Activated CD4-positive, alpha-beta memory T cell treated with anti-CD3 and anti-CD28 coated beads for 36 hours (primary cell): ENCODE data around the gene CENPB. TPM values are rescaled to one million over a fixed set of nuclear protein-coding genes. Genes with fewer than 3 reads are reported as not detected.

Experiments
- CTCF ChIA-PET: fragments of 350-600 bp; sonication (Branson Sonifier 250); formaldehyde crosslinking; loops from one replicate; lab custom pipeline; 2021; ENCODE audit warnings: antibody characterized with exemption, inconsistent platforms; lab: Charles Lee
- POLR2A ChIA-PET: fragments of 350-600 bp; sonication (Branson Sonifier 250); formaldehyde crosslinking; loops from one replicate; lab custom pipeline; 2021; ENCODE audit warnings: antibody characterized with exemption; lab: Charles Lee
- DNase-seq: peaks from one replicate; pipeline ENCODE4 v3.0.0-alpha.2; 2020
- H3K27ac Mint-ChIP-seq: one replicate; pipeline ENCODE4 v1.8.0; 2021; ENCODE audit warnings: mixed read lengths
- H3K27me3 Mint-ChIP-seq: one replicate; pipeline ENCODE4 v1.8.0; 2021; ENCODE audit warnings: mixed read lengths
- H3K36me3 Mint-ChIP-seq: one replicate; pipeline ENCODE4 v1.8.0; 2021; ENCODE audit warnings: mixed read lengths
- H3K4me1 Mint-ChIP-seq: one replicate; pipeline ENCODE4 v1.8.0; 2021; ENCODE audit warnings: low read depth, mixed read lengths
- H3K4me3 Mint-ChIP-seq: one replicate; pipeline ENCODE4 v1.8.0; 2021; ENCODE audit warnings: mild to moderate bottlenecking, mixed read lengths
- H3K9me3 Mint-ChIP-seq: one replicate; pipeline ENCODE4 v1.8.0; 2021; ENCODE audit warnings: mixed read lengths
- intact Hi-C: fragments of 100-400 bp; cut with micrococcal nuclease; formaldehyde crosslinking; loops from one replicate; pipeline ENCODE4 v1.15.1; 2023
- total RNA-seq, 2 experiments: library from RNA; stranded (reverse); gene quantifications; one replicate each; pipeline ENCODE4 v1.2.3, GENCODE V29; 2021

CENPB gene
- total RNA-seq, 2 experiments from 2014 or later: 50.1 to 51.9 TPM

GRCh38 chr20:3778976-3779375 is 7.6 kb downstream of the CENPB start:
- H3K9me3 Mint-ChIP-seq: no peaks in the 10 kb centered on the region
- H3K4me1 Mint-ChIP-seq: peaks cover 39% of the 10 kb centered on the region
- H3K4me3 Mint-ChIP-seq: no peak overlapping the region
- peaks cover 12% of the 10 kb centered on the region for H3K27me3 Mint-ChIP-seq
- CTCF ChIA-PET: interaction anchor here (1.0 to 3.5 kb wide), 6 partner anchors 8 to 41 kb away, joined by 3 to 30 read pairs (median 7); partner anchors contain the start of genes ADISSP, AP5S1 and CENPB
- POLR2A ChIA-PET: interaction anchor here (0.7 to 3.1 kb wide), 2 partner anchors 11 to 89 kb away, joined by 3 to 25 read pairs; partner anchors contain the start of gene ADISSP
- H3K27ac Mint-ChIP-seq: no peak overlapping the region
- no peaks in the 10 kb centered on the region for H3K36me3 Mint-ChIP-seq
- intact Hi-C loops: no loop called here
- DNase-seq: no peak

DNA sequence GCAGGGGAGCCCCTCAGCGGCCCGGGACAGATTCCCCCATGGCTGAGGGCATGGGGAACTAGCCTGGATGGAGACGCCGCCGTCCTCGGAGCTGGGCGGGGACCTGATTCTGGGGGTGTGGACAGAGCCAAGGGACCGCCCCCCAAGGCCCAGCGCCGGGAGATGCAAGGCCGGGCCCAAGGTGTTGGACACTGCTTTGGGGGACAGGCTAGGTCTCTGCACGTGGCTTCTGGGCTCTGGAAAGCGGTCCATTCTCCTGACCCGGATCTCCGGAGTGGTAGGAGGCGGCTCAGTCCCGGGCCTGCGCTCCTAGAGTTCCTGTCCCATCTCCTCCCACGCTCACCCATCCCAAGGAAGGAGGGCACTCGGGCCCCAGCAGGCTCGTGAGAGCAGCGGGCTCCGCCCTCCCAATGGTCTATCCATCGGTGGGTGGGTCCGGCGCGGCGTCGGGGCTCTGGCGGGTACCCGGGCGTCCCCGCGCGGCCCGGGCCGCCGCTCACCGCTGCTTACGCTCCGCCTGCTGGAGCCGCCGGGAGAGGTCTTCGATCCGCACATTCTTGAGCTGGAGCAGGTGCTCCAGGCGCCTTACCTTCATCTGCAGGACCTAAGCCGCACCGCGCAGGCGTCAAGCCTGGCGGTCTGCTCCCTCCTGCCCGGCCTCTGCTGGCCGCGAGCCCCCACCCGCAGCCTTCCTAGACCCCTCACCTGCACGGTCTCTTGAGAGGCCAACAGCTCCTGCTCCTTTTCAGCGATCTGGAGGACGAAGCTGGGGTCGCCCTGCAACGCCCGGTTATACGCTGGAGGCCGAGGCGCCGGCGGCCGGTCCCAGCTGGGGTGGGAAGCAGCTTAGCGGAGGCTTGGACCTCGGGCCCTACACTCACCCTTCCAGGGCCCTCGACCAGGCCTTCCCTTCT is 8.6 kb downstream of the CENPB start:
- POLR2A ChIA-PET: interaction anchor here (0.7 to 3.1 kb wide), 2 partner anchors 10 to 90 kb away, joined by 3 to 25 read pairs; partner anchors contain the start of gene ADISSP
- intact Hi-C loops: no loop called here
- CTCF ChIA-PET: interaction anchor here (1.3 to 3.5 kb wide), 6 partner anchors 9 to 67 kb away, joined by 3 to 30 read pairs (median 7); partner anchors contain the start of genes ADISSP, AP5S1 and CENPB

DNA sequence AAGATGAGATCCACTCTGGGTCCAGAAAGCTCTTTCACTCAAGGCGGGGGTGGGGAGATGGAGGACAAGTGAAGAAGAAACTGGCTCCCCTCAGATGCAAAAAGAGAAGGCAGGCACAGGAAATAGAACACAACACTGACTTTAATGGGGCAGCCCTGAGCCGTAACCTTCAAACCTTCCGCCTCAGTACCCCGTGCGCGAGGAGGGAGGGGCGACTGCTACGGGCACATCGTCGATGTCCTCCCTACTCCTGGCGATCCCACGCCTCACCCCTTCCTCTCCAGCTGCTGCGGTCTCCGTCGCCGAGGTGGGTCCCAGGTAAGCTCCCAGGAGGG is 9.2 kb downstream of the CENPB start:
- intact Hi-C loops: no loop called here
- Mint-ChIP-seq H3K4me3 (peak overlapping the region; percentile 76), H3K4me1 (peaks cover 31% of the 10 kb centered on the region), H3K27me3 (peaks cover 12% of the 10 kb centered on the region), H3K9me3 (no peaks in the 10 kb centered on the region), H3K36me3 (no peaks in the 10 kb centered on the region), H3K27ac (no peak overlapping the region)
- DNase-seq: no peak
- POLR2A ChIA-PET: interaction anchor here (3.1 kb wide), 1 partner anchor 10 kb away, joined by 25 read pairs; the partner anchor contains the start of gene ADISSP
- CTCF ChIA-PET: interaction anchor here (1.7 to 3.5 kb wide), 4 partner anchors 9 to 308 kb away, joined by 4 to 30 read pairs (median 8); partner anchors contain the start of genes ADISSP and CENPB

More for the DNA sequence above, 8.6 kb downstream of the CENPB start:
- H3K27ac Mint-ChIP-seq: no peak overlapping the region
- DNase-seq: peak; percentile 63
- H3K4me3 Mint-ChIP-seq: peak overlapping the region; percentile 76
- no peaks in the 10 kb centered on the region for H3K9me3 Mint-ChIP-seq
- peaks cover 12% of the 10 kb centered on the region for H3K27me3 Mint-ChIP-seq
- no peaks in the 10 kb centered on the region for H3K36me3 Mint-ChIP-seq
- peaks cover 31% of the 10 kb centered on the region for H3K4me1 Mint-ChIP-seq

DNA sequence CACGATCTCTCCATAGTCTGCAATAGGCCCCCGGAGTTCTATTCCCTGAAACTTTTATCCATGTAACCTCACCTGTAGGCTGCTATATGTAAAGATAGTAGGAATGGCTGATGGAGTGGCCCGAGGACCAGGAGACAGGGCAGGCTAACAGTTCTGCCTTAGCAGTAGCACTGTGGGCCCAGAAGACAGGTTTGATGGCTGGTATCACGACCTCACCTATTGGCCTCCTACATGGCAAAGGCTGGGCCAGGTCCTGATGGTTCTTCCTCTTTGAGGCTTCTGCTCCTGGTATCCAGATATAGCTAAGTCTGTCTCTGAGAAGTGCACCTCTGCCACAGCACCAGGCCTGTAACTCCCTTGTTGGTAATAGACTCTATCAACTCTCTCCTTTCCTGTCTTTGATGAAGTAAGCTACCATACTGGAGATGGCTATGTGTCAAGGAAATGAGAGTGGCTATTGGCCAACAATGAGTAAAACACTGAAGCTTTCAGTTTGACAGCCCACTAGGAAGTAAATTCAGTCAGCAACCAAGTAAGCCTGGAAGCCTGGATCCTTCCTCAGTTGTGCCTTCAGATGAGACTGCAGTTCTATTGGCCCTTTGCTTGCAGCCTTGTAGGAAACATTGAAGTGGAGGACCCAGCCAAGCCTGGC is 11.0 kb downstream of the CENPB start:
- Mint-ChIP-seq H3K36me3 (no peaks in the 10 kb centered on the region), H3K27me3 (peaks cover 12% of the 10 kb centered on the region), H3K4me1 (peaks cover 18% of the 10 kb centered on the region), H3K4me3 (no peak overlapping the region), H3K27ac (no peak overlapping the region), H3K9me3 (no peaks in the 10 kb centered on the region)
- no peak for DNase-seq
- POLR2A ChIA-PET: no interaction called here
- intact Hi-C loops: no loop called here
- CTCF ChIA-PET: interaction anchor here (0.9 to 1.7 kb wide), 2 partner anchors 25 to 310 kb away, joined by 3 to 4 read pairs; no protein-coding TSS in a partner anchor

GRCh38 chr20:3771552-3772058 is 14.9 kb downstream of the CENPB start:
- H3K36me3 Mint-ChIP-seq: no peaks in the 10 kb centered on the region
- ChIA-PET POLR2A (no interaction called here), CTCF (interaction anchor here (1.0 kb wide), 1 partner anchor 14 kb away, joined by 3 read pairs; no protein-coding TSS in a partner anchor)
- H3K4me3 Mint-ChIP-seq: no peak overlapping the region
- no peak overlapping the region for H3K27ac Mint-ChIP-seq
- H3K9me3 Mint-ChIP-seq: no peaks in the 10 kb centered on the region
- peaks cover 13% of the 10 kb centered on the region for H3K4me1 Mint-ChIP-seq
- DNase-seq: no peak
- intact Hi-C loops: no loop called here
- no peaks in the 10 kb centered on the region for H3K27me3 Mint-ChIP-seq

DNA sequence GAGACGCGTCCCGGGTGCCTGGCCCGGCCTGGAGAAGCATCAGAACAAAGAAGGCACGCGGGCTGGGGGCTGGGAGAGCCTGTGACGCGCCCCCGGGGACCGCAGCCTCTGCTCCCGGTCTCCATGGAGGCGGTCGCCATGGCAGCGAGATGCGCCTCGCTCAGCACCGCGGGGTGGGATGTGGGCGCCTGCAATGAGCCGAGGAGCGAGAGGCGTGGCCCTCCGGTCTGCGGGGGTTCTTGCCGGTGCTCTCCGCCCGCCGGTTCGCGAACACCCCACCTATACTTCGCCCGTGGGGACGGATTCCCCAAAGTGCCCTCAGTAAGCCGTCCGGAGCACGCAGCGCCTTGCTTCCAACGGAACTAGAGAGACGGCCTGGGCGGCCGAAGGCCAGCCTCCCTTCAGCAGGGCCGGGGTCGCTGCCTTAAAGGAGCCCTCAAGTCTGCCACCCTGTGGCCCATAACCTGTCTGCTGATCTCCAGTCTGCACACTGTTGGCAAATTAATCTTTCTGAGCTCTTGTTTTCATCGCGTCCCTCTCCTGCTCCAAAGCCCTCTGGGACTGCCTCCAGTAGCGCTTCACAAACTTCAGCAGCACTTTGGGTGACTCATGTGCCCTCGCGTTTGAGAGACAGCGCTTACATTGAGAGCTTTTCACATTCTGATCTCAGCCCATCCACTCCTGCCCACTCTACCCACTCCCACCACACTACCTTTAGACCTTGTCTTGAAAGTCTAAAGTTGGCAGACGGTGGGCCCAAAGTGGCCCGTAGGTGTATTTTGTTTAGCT is 18.0 kb downstream of the CENPB start:
- POLR2A ChIA-PET: interaction anchor here (1.3 to 3.2 kb wide), 7 partner anchors 10 to 47 kb away, joined by 3 to 25 read pairs (median 7); partner anchors contain the start of genes CDC25B, CENPB and SPEF1
- peak; percentile 86 for DNase-seq
- no peaks in the 10 kb centered on the region for H3K36me3 Mint-ChIP-seq

DNA sequence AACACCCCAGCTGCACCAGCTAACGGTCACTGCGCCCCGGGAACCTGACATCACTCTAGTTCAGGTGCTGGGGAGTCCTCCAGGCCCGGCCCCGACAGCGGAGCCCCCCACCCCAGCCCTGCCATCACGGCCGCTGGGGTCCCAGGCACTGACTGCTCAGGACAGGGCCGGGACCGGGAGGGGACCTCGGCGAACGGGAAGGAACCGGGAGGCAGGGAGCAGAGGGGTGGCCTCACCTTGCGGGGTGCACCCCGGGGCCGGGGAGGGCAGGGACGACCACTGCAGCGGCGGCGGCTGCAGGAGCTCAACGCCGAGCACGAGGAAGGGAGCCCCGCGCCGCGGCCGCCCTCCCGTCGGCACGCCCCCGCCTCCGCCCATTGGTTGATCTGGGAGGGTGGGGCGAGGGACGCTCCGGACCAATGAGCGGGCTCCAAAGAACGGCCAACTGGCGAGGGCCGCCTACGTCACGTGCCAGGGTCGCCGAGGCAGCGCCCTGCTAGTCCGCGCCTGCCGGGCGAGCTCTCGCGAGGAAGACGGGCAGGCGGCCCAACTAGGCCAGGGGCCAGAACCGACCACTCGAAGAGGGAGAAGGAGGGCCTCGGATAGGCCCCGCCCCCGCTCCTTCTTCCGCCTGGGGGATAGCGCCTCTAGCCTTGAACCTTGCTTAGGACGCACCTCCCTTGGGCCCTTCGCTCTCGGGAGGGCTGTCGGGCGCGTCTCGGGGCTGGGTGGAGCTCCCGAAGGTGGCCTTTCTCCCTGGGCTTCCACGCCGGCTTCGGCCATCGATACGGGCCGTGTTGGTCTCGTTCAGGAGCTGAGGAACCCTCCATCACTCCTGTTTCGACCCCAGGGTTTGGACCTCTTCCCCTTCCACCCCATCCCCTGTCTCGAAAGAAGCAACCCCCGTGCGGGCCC is 18.9 kb downstream of the CENPB start, which contains the start of gene ADISSP:
TSS of gene ADISSP (minus strand) at position 327 of the 915 bp plus-strand sequence. CDS start 7,653 bp downstream, outside the sequence.
- Mint-ChIP-seq H3K27me3 (no peaks in the 10 kb centered on the region), H3K36me3 (no peaks in the 10 kb centered on the region), H3K4me3 (peak within 1 kb of the TSS; percentile 87), H3K27ac (peak within 1 kb of the TSS; percentile 84), H3K4me1 (peaks cover 23% of the 10 kb centered on the region), H3K9me3 (no peaks in the 10 kb centered on the region)
- ChIA-PET POLR2A (interaction anchor here (0.8 to 3.2 kb wide), 8 partner anchors 11 to 316 kb away, joined by 3 to 25 read pairs (median 6); partner anchors contain the start of genes CDC25B, CENPB and SPEF1), CTCF (interaction anchor here (0.6 to 3.4 kb wide), 23 partner anchors 10 to 1047 kb away, joined by 3 to 30 read pairs (median 6); partner anchors contain the start of genes AP5S1, CDC25B, CENPB and RNF24)
- DNase-seq: peak; percentile 99
- intact Hi-C loops: loop anchor here (1.0 to 5.0 kb wide), 4 partner anchors 14 to 45 kb away; partner anchors contain the start of gene SPEF1

More for the DNA sequence above, 18.0 kb downstream of the CENPB start:
- peak overlapping the region; percentile 84 for H3K27ac Mint-ChIP-seq
- H3K27me3 Mint-ChIP-seq: no peaks in the 10 kb centered on the region
- H3K4me1 Mint-ChIP-seq: peaks cover 23% of the 10 kb centered on the region
- CTCF ChIA-PET: interaction anchor here (0.7 to 3.4 kb wide), 23 partner anchors 10 to 1046 kb away, joined by 3 to 30 read pairs (median 6); partner anchors contain the start of genes AP5S1, CENPB and SPEF1
- peak overlapping the region; percentile 87 for H3K4me3 Mint-ChIP-seq
- no peaks in the 10 kb centered on the region for H3K9me3 Mint-ChIP-seq
- intact Hi-C loops: loop anchor here (1.0 to 5.0 kb wide), 3 partner anchors 13 to 46 kb away; partner anchors contain the start of gene SPEF1

DNA sequence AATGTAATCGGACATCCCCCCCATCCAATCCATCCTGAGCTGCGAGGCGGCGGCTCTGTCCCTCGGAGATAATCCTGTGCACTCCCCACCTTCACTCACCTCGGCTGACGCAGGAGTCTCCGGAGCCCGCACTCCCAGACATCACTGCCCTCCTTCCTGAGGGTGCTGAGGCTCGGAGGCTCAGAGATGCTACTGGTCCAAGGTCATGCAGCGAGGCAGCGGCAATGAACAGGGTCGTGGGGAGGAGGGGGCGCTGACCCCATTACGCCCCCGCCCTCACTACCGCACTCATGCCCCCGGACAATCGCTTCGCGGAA is 19.5 kb downstream of the CENPB start:
- H3K27me3 Mint-ChIP-seq: no peaks in the 10 kb centered on the region
- H3K4me3 Mint-ChIP-seq: peak overlapping the region; percentile 82
- H3K4me1 Mint-ChIP-seq: peaks cover 23% of the 10 kb centered on the region
- peak; percentile 37 for DNase-seq
- H3K36me3 Mint-ChIP-seq: no peaks in the 10 kb centered on the region
- no peaks in the 10 kb centered on the region for H3K9me3 Mint-ChIP-seq
- POLR2A ChIA-PET: interaction anchor here (1.7 to 3.2 kb wide), 4 partner anchors 11 to 44 kb away, joined by 7 to 25 read pairs (median 15); partner anchors contain the start of genes CDC25B and CENPB
- H3K27ac Mint-ChIP-seq: no peak overlapping the region
- CTCF ChIA-PET: interaction anchor here (0.8 to 3.4 kb wide), 12 partner anchors 11 to 139 kb away, joined by 3 to 30 read pairs (median 8); partner anchors contain the start of genes AP5S1, CDC25B and CENPB
- intact Hi-C loops: loop anchor here (2.0 to 5.0 kb wide), 2 partner anchors 44 to 45 kb away; no protein-coding TSS in a partner anchor

- intact Hi-C loops: loop anchor here (2.0 to 5.0 kb wide), 2 partner anchors 44 kb away; no protein-coding TSS in a partner anchor
- ChIA-PET POLR2A (interaction anchor here (0.6 to 3.2 kb wide), 4 partner anchors 12 to 56 kb away, joined by 3 to 25 read pairs (median 10); partner anchors contain the start of gene CDC25B), CTCF (interaction anchor here (0.9 to 3.4 kb wide), 11 partner anchors 9 to 89 kb away, joined by 3 to 30 read pairs (median 4); partner anchors contain the start of genes AP5S1, CDC25B and CENPB)
- no peaks in the 10 kb centered on the region for H3K36me3 Mint-ChIP-seq
- no peak overlapping the region for H3K27ac Mint-ChIP-seq
- no peaks in the 10 kb centered on the region for H3K9me3 Mint-ChIP-seq
- no peak for DNase-seq
- H3K4me1 Mint-ChIP-seq: peaks cover 23% of the 10 kb centered on the region
- H3K4me3 Mint-ChIP-seq: peak overlapping the region; percentile 82
- no peaks in the 10 kb centered on the region for H3K27me3 Mint-ChIP-seq
Measured at GRCh38 chr20:3766422-3767109, 20.0 kb downstream of the CENPB start.
